Measurements from ENCODE around the gene MAPK9.

MAPK9 gene

DNA sequence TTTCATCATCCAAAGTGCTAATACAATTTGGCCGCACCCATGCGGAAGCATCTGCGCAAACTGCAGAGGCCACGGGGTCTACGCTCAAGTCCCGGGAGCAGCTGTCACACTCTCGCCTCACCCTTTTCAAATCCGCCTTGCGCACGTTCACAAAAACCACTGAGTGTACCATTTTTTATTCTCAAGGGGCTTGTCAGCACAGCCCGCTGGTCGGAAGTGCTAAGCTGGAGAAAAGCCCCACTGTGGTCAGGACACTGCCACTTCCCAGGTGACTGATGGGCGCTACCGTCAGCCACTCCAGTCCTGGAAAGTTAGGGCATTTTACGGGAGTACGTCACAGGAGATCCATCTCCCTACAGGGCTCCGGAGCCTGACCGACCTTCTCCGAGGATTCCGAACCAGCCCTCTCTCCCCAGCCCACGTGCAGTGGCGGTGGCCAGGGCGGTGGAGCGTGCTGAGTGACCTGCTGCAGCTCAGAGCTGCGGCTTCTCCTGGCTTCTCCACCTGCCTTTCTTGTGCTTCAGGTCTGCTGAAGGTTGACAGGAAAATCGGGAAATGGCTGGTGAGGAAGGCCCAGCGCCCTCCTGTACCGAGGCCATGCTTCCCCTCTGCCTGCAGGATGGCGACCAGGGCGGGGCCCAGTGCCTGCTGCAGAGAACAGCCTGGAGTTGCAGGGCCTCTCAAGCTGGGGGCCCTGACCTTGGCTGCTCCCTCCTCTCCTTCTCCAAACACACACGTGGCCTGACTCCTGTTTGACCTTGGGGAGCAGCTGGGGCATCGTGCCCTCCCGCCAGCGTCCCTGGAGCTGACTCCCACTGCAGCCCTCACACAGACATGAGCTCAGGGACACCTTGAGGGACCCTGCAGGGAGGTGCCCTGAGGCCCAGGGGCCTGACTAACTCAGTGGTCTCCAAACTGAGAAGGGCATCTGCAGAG is 97.2 kb downstream of the MAPK9 start:
- TF ChIP-seq, protein P1, sequence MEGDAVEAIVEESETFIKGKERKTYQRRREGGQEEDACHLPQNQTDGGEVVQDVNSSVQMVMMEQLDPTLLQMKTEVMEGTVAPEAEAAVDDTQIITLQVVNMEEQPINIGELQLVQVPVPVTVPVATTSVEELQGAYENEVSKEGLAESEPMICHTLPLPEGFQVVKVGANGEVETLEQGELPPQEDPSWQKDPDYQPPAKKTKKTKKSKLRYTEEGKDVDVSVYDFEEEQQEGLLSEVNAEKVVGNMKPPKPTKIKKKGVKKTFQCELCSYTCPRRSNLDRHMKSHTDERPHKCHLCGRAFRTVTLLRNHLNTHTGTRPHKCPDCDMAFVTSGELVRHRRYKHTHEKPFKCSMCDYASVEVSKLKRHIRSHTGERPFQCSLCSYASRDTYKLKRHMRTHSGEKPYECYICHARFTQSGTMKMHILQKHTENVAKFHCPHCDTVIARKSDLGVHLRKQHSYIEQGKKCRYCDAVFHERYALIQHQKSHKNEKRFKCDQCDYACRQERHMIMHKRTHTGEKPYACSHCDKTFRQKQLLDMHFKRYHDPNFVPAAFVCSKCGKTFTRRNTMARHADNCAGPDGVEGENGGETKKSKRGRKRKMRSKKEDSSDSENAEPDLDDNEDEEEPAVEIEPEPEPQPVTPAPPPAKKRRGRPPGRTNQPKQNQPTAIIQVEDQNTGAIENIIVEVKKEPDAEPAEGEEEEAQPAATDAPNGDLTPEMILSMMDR (IDR thresholded peaks at IDR 0.05; ENCODE audit: control insufficient read depth, insufficient read depth, low read depth, low read length, missing control alignments): no peak
- no peak for DNase-seq (ENCODE audit: low read depth)
- H3K4me3 ChIP-seq (ENCODE audit: control insufficient read depth, low read depth, low read length): no peak overlapping the region

DNA sequence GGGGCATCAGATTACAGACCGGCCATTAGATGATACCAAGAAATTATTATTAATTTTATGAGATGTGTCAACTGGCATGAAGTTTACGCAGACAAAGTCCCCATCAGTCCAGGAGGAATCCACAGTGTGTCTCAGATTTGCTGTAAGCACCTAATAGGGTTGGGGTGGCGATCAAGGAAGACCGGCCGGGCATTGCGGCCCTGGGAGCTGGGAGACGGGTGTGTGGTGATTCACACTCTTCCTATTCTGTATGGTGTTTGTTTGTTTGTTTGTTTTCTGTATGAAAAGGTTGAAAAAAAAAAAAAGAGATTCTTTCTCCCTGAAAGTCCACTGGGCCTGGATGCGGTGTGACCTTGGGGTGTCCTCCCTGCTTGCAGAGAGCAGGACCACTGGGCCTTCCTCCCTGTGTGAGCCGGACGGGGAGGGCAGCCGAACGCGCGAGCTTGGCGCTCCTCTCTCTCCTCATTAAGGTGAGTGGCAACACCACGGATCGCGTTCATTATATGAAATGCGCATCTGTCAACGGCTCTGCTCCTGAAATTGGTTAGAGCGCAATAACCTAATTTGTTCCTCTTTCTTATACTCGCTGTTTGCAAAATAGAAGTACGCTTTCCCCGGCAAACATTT is 98.0 kb downstream of the MAPK9 start:
- no peak for DNase-seq (ENCODE audit: low read depth)
- TF ChIP-seq, protein P1 (IDR thresholded peaks at IDR 0.05; ENCODE audit: control insufficient read depth, insufficient read depth, low read depth, low read length, missing control alignments): no peak
- no peak overlapping the region for H3K4me3 ChIP-seq (ENCODE audit: control insufficient read depth, low read depth, low read length)

DNA sequence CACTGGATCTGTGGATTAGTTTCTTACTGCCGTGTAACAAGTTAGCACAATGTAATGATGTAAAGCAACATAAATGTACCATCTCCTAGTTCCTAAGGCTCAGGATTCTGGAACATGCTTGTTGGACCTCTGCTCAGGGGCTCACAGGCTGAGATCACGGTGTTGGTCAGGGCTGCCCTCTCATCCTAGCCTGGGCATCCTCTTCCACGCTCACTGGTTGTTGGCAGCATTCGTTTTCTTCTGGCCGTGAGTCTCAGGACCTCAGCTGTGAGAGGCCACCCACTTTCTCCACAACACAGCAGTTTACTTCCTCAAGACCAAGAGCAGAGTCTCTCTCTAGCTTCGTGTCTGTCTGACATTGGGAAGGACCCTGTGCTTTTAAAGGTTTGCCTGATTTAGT is 100.2 kb downstream of the MAPK9 start:
- H3K4me3 ChIP-seq (ENCODE audit: control insufficient read depth, low read depth, low read length): no peak overlapping the region
- TF ChIP-seq, protein P1 (IDR thresholded peaks at IDR 0.05; ENCODE audit: control insufficient read depth, insufficient read depth, low read depth, low read length, missing control alignments): no peak
- DNase-seq (ENCODE audit: low read depth): no peak

DNA sequence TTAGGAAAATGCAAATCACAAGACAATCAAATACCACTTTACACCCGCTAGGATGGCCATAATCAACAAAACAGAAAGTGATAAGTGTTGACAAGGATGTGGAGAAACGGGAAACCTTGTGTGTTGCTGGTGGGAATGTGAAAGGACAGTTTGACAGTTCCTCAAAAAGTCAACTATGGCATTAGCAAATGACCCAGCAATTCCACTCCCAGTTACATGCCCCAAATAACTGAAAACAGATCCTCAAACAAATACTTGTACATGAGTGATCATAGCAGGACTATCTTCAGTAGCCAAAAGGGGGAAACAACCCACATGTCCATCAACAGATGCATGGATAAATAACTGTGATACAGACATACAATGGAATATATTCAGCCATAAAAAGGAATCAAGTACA is 104.1 kb downstream of the MAPK9 start:
- TF ChIP-seq, protein P1 (IDR thresholded peaks at IDR 0.05; ENCODE audit: control insufficient read depth, insufficient read depth, low read depth, low read length, missing control alignments): no peak
- DNase-seq (ENCODE audit: low read depth): no peak
- H3K4me3 ChIP-seq (ENCODE audit: control insufficient read depth, low read depth, low read length): no peak overlapping the region

All from AG09309 (cell line).